HG03575 (cell line): ENCODE data around the gene LLCFC1.

Experiments used
- ATAC-seq: cut with Tn5 transposase; IDR thresholded peaks from one replicate; pipeline ENCODE4 v1.9.1; 2021; ENCODE audit not compliant: unreplicated experiment, insufficient number of reproducible peaks, low FRiP score; ENCODE audit errors: extremely low read depth

The LLCFC1 gene

GRCh38 chr7:142934056-142934455 is 5.2 kb upstream of the LLCFC1 start:
- no peak for ATAC-seq

- ATAC-seq: no peak
Observed at GRCh38 chr7:142935941-142936565, 3.2 kb upstream of the LLCFC1 start.

- ATAC-seq: no peak
Observed at GRCh38 chr7:142938611-142939010, 673 bp upstream of the LLCFC1 start.

- ATAC-seq: no peak
Observed at GRCh38 chr7:142940966-142941535, 1.8 kb downstream of the LLCFC1 start.

GRCh38 chr7:142941541-142941940 is 2.3 kb downstream of the LLCFC1 start:
- no peak for ATAC-seq

GRCh38 chr7:142942746-142943145 is 3.5 kb downstream of the LLCFC1 start:
- ATAC-seq: no peak

- no peak for ATAC-seq
Observed at GRCh38 chr7:142943706-142944268, 4.5 kb downstream of the LLCFC1 start.

GRCh38 chr7:142945001-142945400 is 5.7 kb downstream of the LLCFC1 start:
- no peak for ATAC-seq

DNA sequence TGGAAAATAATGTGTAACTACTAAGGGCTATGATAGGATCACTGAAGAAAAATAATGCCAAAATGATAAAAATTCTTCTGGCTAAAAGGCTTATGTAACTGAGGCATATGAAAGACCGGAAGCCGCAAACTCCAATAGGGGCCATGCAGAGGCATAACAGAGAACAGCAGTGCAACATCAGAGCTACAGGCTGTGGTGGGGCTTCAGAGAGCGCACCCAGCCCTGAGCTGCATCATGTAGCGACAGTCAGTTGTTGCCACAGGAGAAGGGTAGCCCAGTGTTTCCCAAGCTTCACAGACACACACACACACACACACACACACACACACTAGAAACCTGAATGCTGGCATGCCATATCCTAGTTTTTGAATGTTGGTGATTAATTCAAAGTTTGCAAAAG is 9.3 kb downstream of the LLCFC1 start:
- ATAC-seq: no peak

DNA sequence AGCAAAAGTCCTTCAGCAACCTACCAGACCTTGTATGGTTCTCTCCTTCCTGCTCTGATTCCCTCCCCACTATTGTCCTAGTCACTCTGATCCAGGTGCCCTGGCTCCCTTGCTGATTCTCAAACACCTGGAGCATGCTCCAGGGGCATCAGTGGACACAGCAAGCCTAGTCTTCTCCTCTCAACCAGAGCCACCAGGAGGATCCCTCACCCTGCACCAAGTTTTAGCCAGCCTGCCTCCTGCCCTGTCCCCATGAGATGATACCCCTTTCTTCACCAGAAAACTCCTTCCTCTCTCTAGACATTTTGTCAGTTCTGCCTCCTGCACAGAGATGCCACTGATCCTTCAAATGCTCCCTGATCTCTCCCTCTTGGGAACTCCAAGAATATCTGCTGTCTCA is 11.0 kb downstream of the LLCFC1 start:
- ATAC-seq: no peak

GRCh38 chr7:142954680-142955268 is 15.5 kb downstream of the LLCFC1 start:
- no peak for ATAC-seq

- no peak for ATAC-seq
Observed at GRCh38 chr7:142956951-142957623, 17.8 kb downstream of the LLCFC1 start.

DNA sequence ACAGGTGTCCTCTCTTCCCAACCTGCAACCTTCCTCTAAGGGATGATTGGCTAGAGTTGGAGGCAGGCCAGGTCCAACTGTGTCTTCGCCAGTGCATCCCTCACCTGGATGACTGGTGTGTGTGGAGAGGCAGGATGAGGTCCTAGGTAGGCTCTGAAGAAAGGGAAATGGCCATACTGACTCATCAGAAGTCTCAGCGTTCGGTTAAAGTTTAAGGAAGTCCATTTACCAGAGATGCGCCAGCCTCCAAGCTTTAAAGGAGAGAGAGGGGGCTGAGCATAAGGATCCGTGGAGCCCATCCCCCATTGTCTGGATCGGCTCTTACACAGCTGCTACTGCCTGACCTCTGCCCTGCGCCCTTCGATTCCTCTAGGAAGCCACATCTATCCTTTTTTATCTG is 18.4 kb downstream of the LLCFC1 start:
- no peak for ATAC-seq

DNA sequence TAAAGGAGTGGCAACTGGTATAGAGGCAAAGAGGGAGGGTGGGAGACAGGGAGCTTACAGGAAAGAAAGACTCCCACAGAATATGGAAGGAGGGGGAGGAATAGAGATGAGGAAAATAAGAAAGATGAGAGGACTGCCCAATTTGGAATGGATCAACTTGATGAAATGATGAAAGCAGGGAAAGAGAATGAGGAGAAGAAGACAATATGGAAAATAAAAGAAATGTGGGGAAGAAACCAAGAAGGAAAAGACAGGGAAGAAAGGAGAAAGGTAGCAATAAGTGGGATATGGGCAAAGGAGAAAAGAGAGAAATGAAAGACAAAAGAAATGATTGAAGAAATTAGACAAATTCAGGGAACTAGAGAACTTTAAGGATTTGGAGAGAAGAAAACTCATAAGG is 19.9 kb downstream of the LLCFC1 start:
- ATAC-seq: no peak

DNA sequence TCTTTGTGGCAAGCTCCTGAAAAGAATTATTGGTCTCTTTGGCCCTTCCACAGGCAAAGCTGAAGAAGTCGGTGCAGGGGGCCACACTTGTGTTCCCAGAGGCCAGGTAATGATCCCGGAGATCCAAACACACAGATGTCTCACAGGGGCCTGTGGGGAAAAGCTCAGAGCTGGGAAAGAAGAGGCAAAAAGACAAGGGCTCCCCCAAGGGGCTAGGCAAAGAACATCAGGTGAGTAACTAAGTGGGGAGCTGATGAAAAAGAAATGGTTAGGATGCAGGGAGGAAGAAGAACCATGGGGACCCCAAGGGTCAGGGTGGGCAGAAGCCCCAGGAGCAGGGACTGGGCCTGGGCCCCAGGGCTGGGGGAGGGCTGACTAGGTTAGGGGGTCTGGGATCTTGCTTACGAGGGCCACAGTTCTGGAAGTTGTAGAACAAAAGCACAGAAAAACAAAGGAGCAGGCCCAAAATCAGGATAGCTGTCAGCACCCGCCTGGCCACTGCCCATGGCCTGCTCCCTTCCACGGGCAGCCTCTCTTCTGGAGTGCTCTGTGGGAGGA is 21.8 kb downstream of the LLCFC1 start:
- ATAC-seq: no peak

GRCh38 chr7:142961595-142961972 is 22.3 kb downstream of the LLCFC1 start:
- no peak for ATAC-seq

DNA sequence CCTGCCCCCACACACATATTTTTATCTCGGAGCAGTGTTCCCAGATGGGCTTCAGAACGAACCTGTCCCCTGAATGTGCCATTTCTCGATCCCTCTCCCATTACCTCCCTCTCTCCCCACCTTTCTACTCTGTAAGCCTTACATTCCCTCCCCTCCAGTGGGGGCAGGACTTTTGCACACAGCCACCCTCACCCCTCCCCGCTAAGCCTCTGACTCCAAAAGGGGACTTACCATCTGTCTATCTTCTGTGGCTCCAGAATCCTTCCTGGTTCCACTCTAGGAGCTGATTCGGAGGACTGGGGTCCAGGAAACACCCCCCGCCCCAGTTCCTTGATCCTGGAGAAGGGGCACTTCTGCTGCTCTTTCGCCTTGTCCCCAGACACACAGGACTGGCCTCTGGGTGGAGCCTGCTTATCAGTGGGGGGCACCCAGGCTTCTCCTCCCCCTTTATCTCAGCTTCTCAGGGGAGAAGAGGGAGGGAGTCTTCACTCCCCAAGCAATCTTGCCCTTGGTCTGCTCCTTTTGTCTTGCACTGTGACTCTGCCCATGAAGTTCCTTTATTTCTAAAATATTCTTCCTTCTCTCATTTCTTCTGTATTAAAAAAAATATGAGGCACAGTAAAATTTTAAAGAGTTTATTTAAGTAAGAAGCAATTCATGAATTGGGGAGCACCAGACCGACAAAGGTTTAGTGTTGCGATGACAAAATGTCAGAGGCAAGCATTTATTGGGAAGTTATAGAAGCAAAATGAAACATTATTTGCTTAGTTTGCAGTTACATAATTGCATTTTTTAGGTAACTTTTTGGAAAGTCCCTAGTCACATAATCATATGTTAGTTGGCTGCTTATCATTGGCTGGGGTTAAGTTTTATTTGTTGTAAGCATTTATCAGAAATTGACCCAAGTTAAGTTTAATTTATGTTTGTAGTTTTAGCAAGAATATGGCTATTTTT is 23.0 kb downstream of the LLCFC1 start, which contains the start of gene KEL:
Gene KEL, minus strand, starts transcription at position 391 of the 954 bp plus-strand sequence. Its CDS starts 157 bp downstream, at position 234.
- no peak for ATAC-seq

GRCh38 chr7:142962991-142963390 is 23.7 kb downstream of the LLCFC1 start:
- no peak for ATAC-seq
